ENCODE measurements around the gene GPR107.

Gene GPR107

GRCh38 chr9:130159057-130159456 is 105.4 kb downstream of the GPR107 start:
- H3K9me3 Mint-ChIP-seq, result no peaks in the 10 kb centered on the region
- H3K36me3 Mint-ChIP-seq, result no peaks in the 10 kb centered on the region
- H3K4me1 Mint-ChIP-seq, result no peaks in the 10 kb centered on the region
- ATAC-seq, result no peak
- H3K27ac Mint-ChIP-seq, result no peak overlapping the region
- H3K27me3 Mint-ChIP-seq, result no peaks in the 10 kb centered on the region
- no peak overlapping the region for H3K4me3 Mint-ChIP-seq

DNA sequence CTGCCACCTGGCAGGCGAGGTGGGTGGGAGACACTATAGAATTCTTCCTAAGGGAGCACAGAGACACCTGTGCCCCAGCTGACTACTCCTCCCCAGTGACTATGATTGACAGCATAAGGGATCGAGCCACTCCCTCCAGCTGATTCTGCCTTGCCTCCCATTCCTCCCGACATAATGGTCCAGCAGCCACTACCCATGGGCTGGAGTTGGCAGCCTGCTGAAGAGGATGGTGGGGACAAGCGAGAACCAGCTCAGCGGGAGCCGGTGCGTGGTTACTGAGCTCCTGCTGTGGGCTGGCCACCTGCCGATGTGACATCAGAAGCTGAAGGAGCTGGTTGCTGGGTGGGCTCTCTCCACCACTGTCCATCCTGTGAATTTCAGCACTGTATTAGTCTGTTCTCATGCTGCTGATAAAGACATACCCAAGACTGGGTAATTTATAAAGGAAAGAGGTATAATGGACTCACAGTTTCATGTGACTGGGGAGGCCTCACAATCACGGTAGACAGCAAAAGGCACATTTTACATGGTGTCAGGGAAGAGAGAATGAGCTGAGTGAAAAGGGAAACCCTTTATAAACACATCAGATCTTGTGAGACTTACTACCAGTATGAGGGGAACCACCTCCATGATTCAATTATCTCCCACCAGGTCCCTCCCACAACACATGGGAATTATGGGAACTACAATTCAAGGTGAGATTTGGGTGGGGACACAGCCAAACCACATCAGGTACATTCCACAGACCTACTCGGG is 106.4 kb downstream of the GPR107 start:
- Mint-ChIP-seq H3K4me3 (no peak overlapping the region), H3K9me3 (no peaks in the 10 kb centered on the region), H3K36me3 (no peaks in the 10 kb centered on the region), H3K4me1 (no peaks in the 10 kb centered on the region), H3K27me3 (no peaks in the 10 kb centered on the region), H3K27ac (no peak overlapping the region)
- no peak for ATAC-seq

DNA sequence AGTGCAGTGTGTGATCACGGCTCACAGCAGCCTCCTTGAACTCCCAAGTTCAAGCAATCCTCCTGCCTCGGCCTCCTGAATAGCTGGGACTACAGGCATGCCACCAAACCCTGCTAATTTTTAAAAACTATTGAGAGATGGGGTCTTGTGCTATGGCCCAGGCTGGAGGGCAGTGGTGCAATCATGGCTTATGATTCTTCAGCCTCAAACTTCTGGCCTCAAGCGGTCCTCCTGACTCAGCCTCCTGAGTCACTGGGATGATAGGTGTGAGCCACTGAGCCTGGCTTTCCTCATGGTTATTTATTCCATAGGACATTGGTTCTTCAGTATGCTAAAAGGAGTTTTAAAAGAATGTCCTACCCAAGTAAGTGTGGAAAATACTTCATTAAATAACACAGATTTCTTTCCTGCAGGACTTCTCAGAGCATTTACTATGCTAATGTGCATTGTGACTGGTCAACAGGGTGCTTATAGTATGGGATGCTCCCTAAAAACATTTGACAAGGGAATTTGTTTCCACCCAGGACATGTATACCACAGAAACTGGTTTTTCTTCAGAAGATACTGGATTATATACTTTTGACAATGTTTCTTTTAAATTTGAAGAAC is 107.3 kb downstream of the GPR107 start:
- no peak for ATAC-seq
- H3K9me3 Mint-ChIP-seq, result no peaks in the 10 kb centered on the region
- H3K4me1 Mint-ChIP-seq, result no peaks in the 10 kb centered on the region
- no peaks in the 10 kb centered on the region for H3K27me3 Mint-ChIP-seq
- H3K4me3 Mint-ChIP-seq, result no peak overlapping the region
- H3K27ac Mint-ChIP-seq, result no peak overlapping the region
- no peaks in the 10 kb centered on the region for H3K36me3 Mint-ChIP-seq

- H3K36me3 Mint-ChIP-seq, result no peaks in the 10 kb centered on the region
- ATAC-seq, result no peak
- no peak overlapping the region for H3K4me3 Mint-ChIP-seq
- H3K9me3 Mint-ChIP-seq, result no peaks in the 10 kb centered on the region
- no peak overlapping the region for H3K27ac Mint-ChIP-seq
- H3K4me1 Mint-ChIP-seq, result peaks cover 7% of the 10 kb centered on the region
- peaks cover 28% of the 10 kb centered on the region for H3K27me3 Mint-ChIP-seq
These were observed 111.9 kb downstream of the GPR107 start for GRCh38 chr9:130165579-130165978.

DNA sequence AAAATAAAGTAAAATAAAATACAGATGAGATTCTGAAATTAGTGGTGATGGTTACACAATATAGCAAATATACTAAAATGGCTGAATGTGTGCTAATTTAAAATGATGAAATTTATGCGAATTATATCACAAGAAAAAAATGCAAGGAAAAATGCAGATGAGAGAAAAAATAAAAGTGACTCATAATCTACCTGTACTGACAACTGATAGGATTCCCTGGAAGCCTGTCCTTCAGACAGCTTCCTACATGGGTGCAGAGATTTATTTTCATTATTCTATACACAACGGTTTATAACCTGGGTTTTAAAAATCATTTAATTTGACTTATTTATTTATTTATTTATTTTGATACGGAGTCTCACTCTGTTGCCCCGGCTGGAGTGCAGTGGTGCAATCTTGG is 112.7 kb downstream of the GPR107 start:
- H3K27me3 Mint-ChIP-seq, result peaks cover 36% of the 10 kb centered on the region
- peaks cover 7% of the 10 kb centered on the region for H3K4me1 Mint-ChIP-seq
- no peak overlapping the region for H3K4me3 Mint-ChIP-seq
- no peak for ATAC-seq
- H3K9me3 Mint-ChIP-seq, result no peaks in the 10 kb centered on the region
- H3K27ac Mint-ChIP-seq, result no peak overlapping the region
- H3K36me3 Mint-ChIP-seq, result no peaks in the 10 kb centered on the region

DNA sequence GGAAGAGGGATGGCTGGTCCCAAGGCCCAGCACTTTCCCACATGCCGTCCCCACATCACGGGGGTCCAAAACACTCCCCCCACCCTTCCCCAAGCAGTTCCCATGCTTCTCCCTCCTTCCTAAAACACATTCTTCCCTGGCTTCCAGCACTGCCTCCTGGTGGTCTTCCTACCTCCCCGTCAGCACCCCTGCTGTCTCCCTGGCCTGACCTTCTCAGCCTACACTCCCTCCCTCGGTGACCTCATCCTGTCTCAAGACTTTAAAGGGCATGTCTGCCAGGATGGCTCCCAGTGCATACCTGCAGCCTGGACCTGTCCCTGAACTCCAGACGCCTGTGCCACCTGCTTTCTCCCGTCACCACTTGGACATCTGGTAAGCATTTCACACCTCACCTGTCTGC is 114.2 kb downstream of the GPR107 start:
- H3K36me3 Mint-ChIP-seq, result no peaks in the 10 kb centered on the region
- ATAC-seq, result no peak
- H3K27ac Mint-ChIP-seq, result no peak overlapping the region
- peaks cover 7% of the 10 kb centered on the region for H3K4me1 Mint-ChIP-seq
- H3K4me3 Mint-ChIP-seq, result no peak overlapping the region
- H3K27me3 Mint-ChIP-seq, result peaks cover 38% of the 10 kb centered on the region
- H3K9me3 Mint-ChIP-seq, result no peaks in the 10 kb centered on the region

DNA sequence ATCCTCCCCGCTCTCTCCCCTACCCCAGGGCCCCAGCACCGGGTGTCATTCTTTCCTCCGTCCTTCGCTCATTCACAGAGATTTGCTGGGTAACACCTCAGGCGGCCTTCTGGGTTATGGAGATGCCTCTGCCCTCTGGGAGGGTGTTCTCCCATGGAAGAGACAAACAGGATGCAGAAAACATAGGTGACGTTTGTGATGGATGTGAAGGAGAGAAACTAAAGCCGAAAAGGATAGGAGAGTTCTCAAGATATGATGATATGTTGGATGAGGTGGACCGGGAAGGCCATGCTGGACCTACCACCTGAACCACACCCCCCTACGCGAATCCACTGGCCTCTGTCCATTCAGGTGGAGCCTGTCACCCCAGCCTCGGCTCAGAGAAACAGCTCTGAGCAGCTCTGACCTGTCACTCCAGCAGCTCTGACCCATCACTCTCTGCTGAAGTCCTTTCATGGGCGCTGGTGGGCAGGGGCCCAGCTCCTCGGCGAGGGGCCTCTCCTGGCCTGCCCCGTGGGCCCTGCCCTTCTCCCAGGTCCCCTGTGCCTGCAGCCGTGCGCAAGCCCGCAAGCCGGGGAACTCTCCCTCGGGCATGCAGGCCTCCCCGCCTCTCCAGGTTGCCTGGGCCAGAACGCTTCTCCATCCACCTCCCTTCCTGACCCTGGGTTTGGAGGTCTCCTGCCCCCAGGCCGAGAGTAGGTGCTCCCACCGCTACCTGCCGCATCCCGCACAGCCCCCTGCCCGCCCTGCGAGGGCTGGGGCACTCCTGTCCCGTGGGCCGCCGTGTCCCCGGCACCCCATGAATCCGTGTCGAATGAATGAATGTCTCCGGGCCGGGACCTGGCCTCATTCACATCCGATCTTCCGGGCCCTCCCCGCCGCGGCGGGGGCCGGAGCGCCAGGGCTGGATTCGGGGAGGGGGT is 117.8 kb downstream of the GPR107 start:
- Mint-ChIP-seq H3K9me3 (no peaks in the 10 kb centered on the region), H3K27ac (no peak overlapping the region), H3K4me1 (peaks cover 7% of the 10 kb centered on the region), H3K4me3 (peak overlapping the region; percentile 39), H3K36me3 (no peaks in the 10 kb centered on the region), H3K27me3 (peaks cover 55% of the 10 kb centered on the region)
- ATAC-seq, result peak; percentile 13

- ATAC-seq, result peak; percentile 74
- H3K4me3 Mint-ChIP-seq, result peak within 1 kb of the TSS; percentile 65
These were observed 118.6 kb downstream of the GPR107 start, which contains the start of gene NCS1 for GRCh38 chr9:130172161-130172857. Gene NCS1, plus strand, starts transcription at chr9:130172404. Its CDS starts 260 bp downstream, at chr9:130172664.

GRCh38 chr9:130172858-130173665 is 119.4 kb downstream of the GPR107 start:
- H3K27me3 Mint-ChIP-seq, result peaks cover 55% of the 10 kb centered on the region
- ATAC-seq, result peak; percentile 5
- peaks cover 4% of the 10 kb centered on the region for H3K4me1 Mint-ChIP-seq
- no peak overlapping the region for H3K27ac Mint-ChIP-seq
- peak overlapping the region; percentile 65 for H3K4me3 Mint-ChIP-seq
- no peaks in the 10 kb centered on the region for H3K9me3 Mint-ChIP-seq
- no peaks in the 10 kb centered on the region for H3K36me3 Mint-ChIP-seq

More at GRCh38 chr9:130172161-130172857, 118.6 kb downstream of the GPR107 start, which contains the start of gene NCS1:
- Mint-ChIP-seq H3K4me1 (peaks cover 7% of the 10 kb centered on the region), H3K9me3 (no peaks in the 10 kb centered on the region), H3K27ac (no peak within 1 kb of the TSS), H3K27me3 (peaks cover 55% of the 10 kb centered on the region), H3K36me3 (no peaks in the 10 kb centered on the region)

DNA sequence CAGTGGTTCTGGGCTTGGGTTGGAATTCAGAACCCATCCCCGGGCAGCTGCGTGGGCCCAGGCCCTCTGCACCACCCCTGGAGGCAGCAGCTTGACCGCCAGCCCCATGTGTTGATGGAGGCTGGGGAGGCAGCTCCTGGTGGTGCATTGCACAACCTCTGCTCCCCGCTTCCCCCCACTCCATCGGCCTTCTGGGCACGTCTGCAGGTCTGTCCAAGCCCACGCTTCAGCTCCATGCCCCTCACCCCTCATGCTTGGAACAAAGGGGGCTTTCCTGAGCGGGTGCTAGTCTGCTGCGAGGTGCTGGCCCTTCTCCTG is 119.9 kb downstream of the GPR107 start:
- Mint-ChIP-seq H3K36me3 (no peaks in the 10 kb centered on the region), H3K4me3 (peak overlapping the region; percentile 65), H3K9me3 (no peaks in the 10 kb centered on the region), H3K27ac (no peak overlapping the region), H3K27me3 (peaks cover 55% of the 10 kb centered on the region), H3K4me1 (no peaks in the 10 kb centered on the region)
- ATAC-seq, result no peak

- H3K4me1 Mint-ChIP-seq, result no peaks in the 10 kb centered on the region
- H3K36me3 Mint-ChIP-seq, result no peaks in the 10 kb centered on the region
- H3K27ac Mint-ChIP-seq, result no peak overlapping the region
- ATAC-seq, result no peak
- H3K27me3 Mint-ChIP-seq, result peaks cover 55% of the 10 kb centered on the region
- peak overlapping the region; percentile 65 for H3K4me3 Mint-ChIP-seq
- H3K9me3 Mint-ChIP-seq, result no peaks in the 10 kb centered on the region
These were observed 120.3 kb downstream of the GPR107 start for GRCh38 chr9:130174025-130174424.

DNA sequence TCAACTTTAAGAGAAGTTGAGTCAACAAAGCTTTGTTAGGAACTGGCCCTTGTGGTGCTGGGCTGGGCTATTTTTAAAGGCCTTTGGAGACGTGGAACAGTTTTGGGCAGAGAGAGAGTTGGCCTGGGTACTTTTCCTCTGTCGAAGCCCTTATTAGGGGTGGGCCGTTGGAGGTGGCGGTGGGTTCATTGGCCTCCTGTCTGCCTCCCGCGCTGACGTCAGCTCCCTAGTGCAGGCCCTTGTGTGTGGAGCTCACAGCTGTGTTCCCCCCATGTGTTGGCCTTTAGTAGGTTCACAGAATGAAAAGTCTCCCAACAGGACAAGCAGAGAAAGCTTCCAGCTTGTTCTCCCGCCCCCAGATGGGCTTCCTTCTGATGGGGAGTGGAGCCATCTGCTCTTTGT is 121.2 kb downstream of the GPR107 start:
- Mint-ChIP-seq H3K27me3 (peaks cover 53% of the 10 kb centered on the region), H3K27ac (no peak overlapping the region), H3K4me3 (no peak overlapping the region)

GRCh38 chr9:130175355-130175754 is 121.6 kb downstream of the GPR107 start:
- no peaks in the 10 kb centered on the region for H3K4me1 Mint-ChIP-seq
- peaks cover under 1% of the 10 kb centered on the region for H3K36me3 Mint-ChIP-seq
- ATAC-seq, result no peak
- no peak overlapping the region for H3K4me3 Mint-ChIP-seq
- H3K27ac Mint-ChIP-seq, result no peak overlapping the region
- peaks cover 53% of the 10 kb centered on the region for H3K27me3 Mint-ChIP-seq
- no peaks in the 10 kb centered on the region for H3K9me3 Mint-ChIP-seq

More for the DNA sequence above, 121.2 kb downstream of the GPR107 start:
- H3K9me3 Mint-ChIP-seq, result no peaks in the 10 kb centered on the region
- no peak for ATAC-seq
- H3K36me3 Mint-ChIP-seq, result no peaks in the 10 kb centered on the region
- no peaks in the 10 kb centered on the region for H3K4me1 Mint-ChIP-seq

GRCh38 chr9:130176760-130177159 is 123.1 kb downstream of the GPR107 start:
- Mint-ChIP-seq H3K9me3 (no peaks in the 10 kb centered on the region), H3K36me3 (peaks cover 4% of the 10 kb centered on the region), H3K4me3 (no peak overlapping the region), H3K4me1 (no peaks in the 10 kb centered on the region), H3K27ac (no peak overlapping the region), H3K27me3 (peaks cover 53% of the 10 kb centered on the region)
- no peak for ATAC-seq

Measured in stimulated activated memory B cell treated with anti-CD40 and anti-IgM and Interleukin-4, amounts not matched to agents 10 μg/mL and 1 μg/mL and 100 μg/mL, for 72 hours (primary cell).